Osteoblast (primary cell): ENCODE results near the gene GALP. TPM values are rescaled to one million over a fixed set of nuclear protein-coding genes. Genes with fewer than 3 reads are reported as not detected.
"Not testable (repeated sequence)": the region's sequence is repeated elsewhere in the genome, so short reads cannot be mapped to it uniquely, and the experiment has no call there.

Source experiments
- DNase-seq: peaks from one replicate; pipeline ENCODE4 v3.0.0; 2011; ENCODE audit warnings: low spot score, mixed read lengths; ENCODE audit not compliant: insufficient read length; ENCODE audit errors: missing footprints
- H2AFZ ChIP-seq: 2 replicates; pipeline ENCODE4 v1.6.0; 2011; ENCODE audit warnings: mild to moderate bottlenecking, low read length
- H3K27ac ChIP-seq: 2 replicates; pipeline ENCODE4 v1.5.1; 2011; ENCODE audit warnings: mild to moderate bottlenecking, low read depth, low read length, moderate library complexity
- H3K27me3 ChIP-seq: 2 replicates; pipeline ENCODE4 v1.6.0; 2012; ENCODE audit warnings: mild to moderate bottlenecking, control low read depth, inconsistent platforms, low read length, moderate library complexity; ENCODE audit not compliant: insufficient read depth
- H3K36me3 ChIP-seq: 2 replicates; pipeline ENCODE4 v1.5.1; 2011; ENCODE audit warnings: mild to moderate bottlenecking, low read length, control low read depth, moderate library complexity; ENCODE audit not compliant: insufficient read depth
- H3K4me1 ChIP-seq: 2 replicates; pipeline ENCODE4 v1.5.1; 2011; ENCODE audit warnings: mild to moderate bottlenecking, low read length, control low read depth, moderate library complexity; ENCODE audit not compliant: insufficient read depth
- H3K4me2 ChIP-seq: 2 replicates; pipeline ENCODE4 v1.6.0; 2011; ENCODE audit warnings: mild to moderate bottlenecking, low read length; ENCODE audit not compliant: insufficient read depth
- H3K4me3 ChIP-seq: fragments of 200-600 bp; sonication (generic); 3 replicates; pipeline ENCODE4 v1.5.1; 2012; ENCODE audit warnings: mild to moderate bottlenecking, low read length, inconsistent platforms; ENCODE audit not compliant: insufficient read depth
- H3K79me2 ChIP-seq: 2 replicates; pipeline ENCODE4 v1.6.0; 2012; ENCODE audit warnings: mild to moderate bottlenecking, low read length, control low read depth, inconsistent platforms; ENCODE audit not compliant: insufficient read depth
- H3K9me3 ChIP-seq: 2 replicates; pipeline ENCODE4 v1.5.1; 2011; ENCODE audit warnings: low read depth, low read length, control low read depth
- H4K20me1 ChIP-seq: 2 replicates; pipeline ENCODE4 v1.6.0; 2012; ENCODE audit warnings: mild to moderate bottlenecking, low read length, control low read depth; ENCODE audit not compliant: insufficient read depth
- total RNA-seq: library from RNA; depleted of rRNA; stranded (reverse); fragments of >200 nt; gene quantifications from 2 replicates; pipeline ENCODE4 v1.2.3, GENCODE V29; 2012
- TF ChIP-seq, protein P1 (sequence below): IDR thresholded peaks from 2 replicates; pipeline ENCODE4 v1.5.1; 2011; ENCODE audit warnings: mild to moderate bottlenecking, low read depth, low read length, moderate library complexity; ENCODE audit errors: extremely low read depth

The GALP gene
- total RNA-seq, 1 donor: not detected

DNA sequence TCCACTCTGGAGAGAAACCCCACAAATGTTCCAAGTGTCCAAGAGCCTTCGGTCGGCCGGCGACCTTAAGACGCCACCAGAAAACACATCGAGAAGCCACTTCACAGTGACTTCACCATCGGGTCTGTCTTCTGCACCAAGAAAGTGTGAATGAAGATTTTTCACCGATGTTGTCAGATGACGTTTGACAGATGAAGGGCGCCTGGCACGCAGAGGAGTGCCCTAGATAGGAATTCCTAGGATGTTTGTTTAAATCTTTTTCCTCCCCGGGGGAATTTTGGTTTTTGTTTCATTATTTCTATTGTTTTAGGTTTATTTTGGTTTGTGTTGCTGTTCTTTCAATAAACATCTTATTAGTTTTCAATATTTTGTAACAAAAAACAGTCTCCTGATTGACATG lies 33.3 kb downstream of the GALP start:
- no peak for DNase-seq
- H2AFZ ChIP-seq: no peak overlapping the region
- H3K27ac ChIP-seq: no peak overlapping the region
- no peaks in the 10 kb centered on the region for H4K20me1 ChIP-seq
- H3K4me3 ChIP-seq: no peak overlapping the region
- no peaks in the 10 kb centered on the region for H3K36me3 ChIP-seq
- no peak overlapping the region for H3K4me2 ChIP-seq
- no peaks in the 10 kb centered on the region for H3K9me3 ChIP-seq
- TF ChIP-seq, protein P1, sequence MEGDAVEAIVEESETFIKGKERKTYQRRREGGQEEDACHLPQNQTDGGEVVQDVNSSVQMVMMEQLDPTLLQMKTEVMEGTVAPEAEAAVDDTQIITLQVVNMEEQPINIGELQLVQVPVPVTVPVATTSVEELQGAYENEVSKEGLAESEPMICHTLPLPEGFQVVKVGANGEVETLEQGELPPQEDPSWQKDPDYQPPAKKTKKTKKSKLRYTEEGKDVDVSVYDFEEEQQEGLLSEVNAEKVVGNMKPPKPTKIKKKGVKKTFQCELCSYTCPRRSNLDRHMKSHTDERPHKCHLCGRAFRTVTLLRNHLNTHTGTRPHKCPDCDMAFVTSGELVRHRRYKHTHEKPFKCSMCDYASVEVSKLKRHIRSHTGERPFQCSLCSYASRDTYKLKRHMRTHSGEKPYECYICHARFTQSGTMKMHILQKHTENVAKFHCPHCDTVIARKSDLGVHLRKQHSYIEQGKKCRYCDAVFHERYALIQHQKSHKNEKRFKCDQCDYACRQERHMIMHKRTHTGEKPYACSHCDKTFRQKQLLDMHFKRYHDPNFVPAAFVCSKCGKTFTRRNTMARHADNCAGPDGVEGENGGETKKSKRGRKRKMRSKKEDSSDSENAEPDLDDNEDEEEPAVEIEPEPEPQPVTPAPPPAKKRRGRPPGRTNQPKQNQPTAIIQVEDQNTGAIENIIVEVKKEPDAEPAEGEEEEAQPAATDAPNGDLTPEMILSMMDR: no peak
- H3K27me3 ChIP-seq: no peaks in the 10 kb centered on the region
- no peaks in the 10 kb centered on the region for H3K4me1 ChIP-seq
- no peaks in the 10 kb centered on the region for H3K79me2 ChIP-seq

DNA sequence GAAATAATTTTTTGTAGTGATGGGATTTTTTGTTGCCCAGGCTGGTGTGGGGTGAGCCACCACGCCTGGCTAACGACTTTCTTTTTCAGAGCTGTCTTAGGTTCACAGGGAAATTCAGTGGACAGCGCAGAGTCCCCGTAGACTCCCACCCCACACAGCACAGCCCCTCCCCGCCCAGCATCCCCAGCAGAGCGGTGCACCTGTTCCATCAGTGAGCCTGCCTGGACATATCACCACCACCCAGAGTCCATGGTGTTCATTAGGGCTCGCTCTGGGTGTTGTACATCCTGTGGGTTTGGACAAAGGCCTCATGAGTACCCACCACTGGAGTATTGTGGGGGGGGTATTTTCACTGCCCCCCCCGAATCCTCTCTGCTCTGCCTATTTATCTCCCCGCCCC lies 34.2 kb downstream of the GALP start:
- DNase-seq, H3K4me1 ChIP-seq, H3K4me2 ChIP-seq, H3K27me3 ChIP-seq, H3K9me3 ChIP-seq, H2AFZ ChIP-seq, H3K36me3 ChIP-seq, H3K79me2 ChIP-seq, H3K4me3 ChIP-seq, H3K27ac ChIP-seq, H4K20me1 ChIP-seq: not testable (repeated sequence)

DNA sequence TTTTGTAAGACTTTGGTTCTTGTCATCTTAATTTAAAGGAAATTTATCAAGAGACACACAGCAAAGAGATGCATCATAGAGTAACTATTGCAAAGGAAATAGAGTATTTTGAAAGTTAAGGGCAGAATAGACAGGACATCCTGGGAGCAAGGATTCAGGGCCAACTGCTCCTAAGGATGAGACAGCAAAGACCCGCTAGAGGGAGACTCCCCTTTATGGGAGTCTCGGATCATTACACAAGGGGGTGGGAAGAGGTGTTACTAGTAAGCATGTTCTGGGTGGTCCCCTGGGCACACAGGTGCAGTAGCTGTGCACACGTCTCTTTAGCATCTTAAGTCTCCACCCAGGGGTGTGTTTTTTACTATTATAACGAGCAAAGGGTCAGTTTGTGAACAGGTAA lies 35.9 kb downstream of the GALP start:
- TF ChIP-seq, protein P1: no peak
- Histone ChIP-seq H3K4me3 (no peak overlapping the region), H3K79me2 (no peaks in the 10 kb centered on the region), H3K4me1 (no peaks in the 10 kb centered on the region), H2AFZ (no peak overlapping the region), H3K27me3 (no peaks in the 10 kb centered on the region), H4K20me1 (no peaks in the 10 kb centered on the region), H3K27ac (no peak overlapping the region), H3K9me3 (no peaks in the 10 kb centered on the region), H3K4me2 (no peak overlapping the region), H3K36me3 (no peaks in the 10 kb centered on the region)
- DNase-seq: no peak

DNA sequence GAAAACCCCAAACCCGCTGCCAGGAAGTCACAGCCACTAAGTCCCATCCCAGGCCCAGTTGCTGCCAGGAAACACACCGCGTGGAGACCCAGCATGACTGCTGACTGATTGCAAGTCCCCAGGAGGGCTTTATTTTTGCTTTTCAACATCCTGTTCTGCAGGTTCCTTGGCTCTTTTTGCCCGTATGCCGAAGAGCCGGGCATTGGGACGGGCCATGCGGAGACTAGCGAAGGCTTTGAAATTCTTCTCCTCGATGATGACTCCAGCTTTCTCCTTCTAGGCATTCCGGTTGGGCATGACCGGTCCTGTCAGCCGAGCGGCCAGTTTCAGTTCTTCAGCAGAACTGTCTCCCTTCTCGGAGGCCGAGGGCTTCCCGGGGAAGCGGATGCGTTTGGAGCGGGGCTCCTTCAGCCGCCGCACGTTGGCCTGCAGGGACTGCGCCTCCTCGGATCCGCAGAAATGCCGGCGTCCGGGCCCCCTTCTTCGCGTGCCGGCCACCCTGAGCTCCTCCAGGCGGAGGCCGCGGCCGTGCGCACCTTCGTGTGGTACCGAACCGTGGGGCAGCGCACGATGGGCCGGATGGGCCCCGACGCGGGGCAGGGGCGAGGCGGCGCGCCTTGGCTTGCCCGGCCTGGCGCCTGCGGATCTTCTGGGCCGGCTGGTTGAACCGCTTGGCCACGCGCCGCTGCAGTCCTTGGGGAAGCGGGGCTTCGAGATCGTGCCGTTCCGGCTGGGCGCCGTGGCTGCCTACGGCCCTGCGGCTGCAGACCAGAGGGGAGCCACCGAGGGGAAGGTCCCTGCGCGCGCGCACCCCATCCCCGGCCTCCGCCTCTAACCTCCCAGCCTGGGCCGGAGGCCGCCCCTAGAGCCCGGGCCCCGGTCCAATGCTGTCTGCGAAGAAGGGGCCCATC lies 41.5 kb downstream of the GALP start:
- Histone ChIP-seq H3K79me2 (no peaks in the 10 kb centered on the region), H3K27ac (no peak overlapping the region), H3K9me3 (no peaks in the 10 kb centered on the region), H2AFZ (peak overlapping the region; percentile 89), H4K20me1 (no peaks in the 10 kb centered on the region), H3K36me3 (no peaks in the 10 kb centered on the region), H3K4me1 (no peaks in the 10 kb centered on the region), H3K4me3 (peak overlapping the region; percentile 66), H3K4me2 (peak overlapping the region; percentile 84), H3K27me3 (no peaks in the 10 kb centered on the region)
- peak; percentile 94 for DNase-seq
- TF ChIP-seq, protein P1: no peak
